ENCODE results near the gene MAGEA2. TPM values are rescaled to one million over a fixed set of nuclear protein-coding genes. Genes with fewer than 3 reads are reported as not detected.

MAGEA2 gene
- total and polyA plus RNA-seq, 2 donors (not counting 3 experiments of a cell fraction or from before 2014, with no cell fraction given), result not detected

Other genes starting within 250 kb of the MAGEA2 start
- gene GABRQ, start 115.9 kb downstream of the MAGEA2 start, total RNA-seq, result not detected in 2 replicates
- 0.01 and 0.02 TPM in 2 replicates for gene GABRQ, start 115.9 kb downstream of the MAGEA2 start, polyA plus RNA-seq
- gene MAGEA3, start 55.0 kb downstream of the MAGEA2 start, total RNA-seq, result not detected in 2 replicates
- gene MAGEA3, start 55.0 kb downstream of the MAGEA2 start, polyA plus RNA-seq, result not detected in 2 replicates
- not detected in 2 replicates for gene CSAG2, start 44.6 kb downstream of the MAGEA2 start, total RNA-seq
- not detected in 2 replicates for gene CSAG2, start 44.6 kb downstream of the MAGEA2 start, polyA plus RNA-seq
- not detected in 2 replicates for gene MAGEA2B, start 39.2 kb downstream of the MAGEA2 start, total RNA-seq
- gene MAGEA2B, start 39.2 kb downstream of the MAGEA2 start, polyA plus RNA-seq, result not detected in 2 replicates
- gene CSAG1, start 20.1 kb downstream of the MAGEA2 start, total RNA-seq, result not detected in 2 replicates
- gene CSAG1, start 20.1 kb downstream of the MAGEA2 start, polyA plus RNA-seq, result not detected in 2 replicates
- not detected in 2 replicates for gene MAGEA12, start 20.1 kb downstream of the MAGEA2 start, total RNA-seq
- gene MAGEA12, start 20.1 kb downstream of the MAGEA2 start, polyA plus RNA-seq, result not detected in 2 replicates
- gene CSAG3, start 5.4 kb upstream of the MAGEA2 start, total RNA-seq, result not detected in 2 replicates
- gene CSAG3, start 5.4 kb upstream of the MAGEA2 start, polyA plus RNA-seq, result not detected in 2 replicates
- not detected in 2 replicates for gene MAGEA6, start 15.8 kb upstream of the MAGEA2 start, total RNA-seq
- not detected in 2 replicates for gene MAGEA6, start 15.8 kb upstream of the MAGEA2 start, polyA plus RNA-seq
- gene CETN2, start 76.9 kb upstream of the MAGEA2 start, total RNA-seq, result 28.2 and 28.6 TPM in 2 replicates
- 15.1 and 15.4 TPM in 2 replicates for gene CETN2, start 76.9 kb upstream of the MAGEA2 start, polyA plus RNA-seq
- gene NSDHL, start 77.2 kb upstream of the MAGEA2 start, total RNA-seq, result 40.0 and 43.4 TPM in 2 replicates
- gene NSDHL, start 77.2 kb upstream of the MAGEA2 start, polyA plus RNA-seq, result 43.7 and 44.5 TPM in 2 replicates
- 19.7 and 31.6 TPM in 2 replicates for gene ZNF185, start 144.2 kb upstream of the MAGEA2 start, total RNA-seq
- gene ZNF185, start 144.2 kb upstream of the MAGEA2 start, polyA plus RNA-seq, result 15.5 and 18.7 TPM in 2 replicates
- gene PNMA5, start 240.3 kb upstream of the MAGEA2 start, total RNA-seq, result not detected in 2 replicates
- gene PNMA5, start 240.3 kb upstream of the MAGEA2 start, polyA plus RNA-seq, result not detected in 2 replicates

All from endothelial cell of umbilical vein (primary cell).